Activated CD4-positive, alpha-beta T cell treated with anti-CD3 and anti-CD28 coated beads for 4 hours (primary cell): Measurements from ENCODE around the gene SLC35B4.
"Not testable (repeated sequence)": the region's sequence is repeated elsewhere in the genome, so short reads cannot be mapped to it uniquely, and the experiment has no call there.

Experiments
- DNase-seq, 2 donors: peaks; one replicate each; pipeline ENCODE4 v3.0.0-alpha.2; 2020

The SLC35B4 gene

GRCh38 chr7:134330974-134331373 lies 14.2 kb upstream of the SLC35B4 start:
- no peak for DNase-seq

GRCh38 chr7:134329614-134330346 lies 13.1 kb upstream of the SLC35B4 start:
- no peak for DNase-seq

GRCh38 chr7:134328900-134329299 lies 12.2 kb upstream of the SLC35B4 start:
- no peak for DNase-seq

- DNase-seq: peak; percentile 30 to 55
Measured at GRCh38 chr7:134327896-134328295, 11.2 kb upstream of the SLC35B4 start.

GRCh38 chr7:134324107-134324506 lies 7.4 kb upstream of the SLC35B4 start:
- no peak for DNase-seq

- DNase-seq: no peak
Measured at GRCh38 chr7:134320201-134320600, 3.5 kb upstream of the SLC35B4 start.

- DNase-seq: no peak
Measured at GRCh38 chr7:134318443-134318842, 1.7 kb upstream of the SLC35B4 start.

GRCh38 chr7:134317434-134317833 lies 704 bp upstream of the SLC35B4 start:
- DNase-seq: no peak

GRCh38 chr7:134315679-134316538 lies 821 bp downstream of the SLC35B4 start:
- no peak for DNase-seq

GRCh38 chr7:134313543-134313942 lies 3.2 kb downstream of the SLC35B4 start:
- DNase-seq: no peak

- no peak for DNase-seq
Measured at GRCh38 chr7:134312717-134313116, 4.0 kb downstream of the SLC35B4 start.

GRCh38 chr7:134311807-134312206 lies 4.9 kb downstream of the SLC35B4 start:
- no peak for DNase-seq

GRCh38 chr7:134308548-134308947 lies 8.2 kb downstream of the SLC35B4 start:
- no peak for DNase-seq

- DNase-seq: no peak
Measured at GRCh38 chr7:134307320-134307719, 9.4 kb downstream of the SLC35B4 start.

GRCh38 chr7:134302120-134302519 lies 14.6 kb downstream of the SLC35B4 start:
- no peak for DNase-seq

- DNase-seq: no peak
Measured at GRCh38 chr7:134301592-134301991, 15.1 kb downstream of the SLC35B4 start.

- no peak for DNase-seq
Measured at GRCh38 chr7:134300988-134301387, 15.7 kb downstream of the SLC35B4 start.

GRCh38 chr7:134298902-134299683 lies 17.6 kb downstream of the SLC35B4 start:
- no peak for DNase-seq

GRCh38 chr7:134297489-134297888 lies 19.2 kb downstream of the SLC35B4 start:
- DNase-seq: no peak

- not testable (repeated sequence) for DNase-seq
Measured at GRCh38 chr7:134295982-134296381, 20.7 kb downstream of the SLC35B4 start.

GRCh38 chr7:134293002-134293740 lies 23.6 kb downstream of the SLC35B4 start:
- no peak for DNase-seq

GRCh38 chr7:134290286-134290685 lies 26.4 kb downstream of the SLC35B4 start:
- DNase-seq: no peak

GRCh38 chr7:134289841-134290240 lies 26.9 kb downstream of the SLC35B4 start:
- no peak for DNase-seq
